GM21515 (cell line): ENCODE measurements around the gene RIMBP2.
"Not testable (repeated sequence)": the region's sequence is repeated elsewhere in the genome, so short reads cannot be mapped to it uniquely, and the experiment has no call there.

Experiments
- ATAC-seq: cut with Tn5 transposase; IDR thresholded peaks from one replicate; pipeline ENCODE4 v1.9.1; 2021; ENCODE audit not compliant: unreplicated experiment

RIMBP2 gene

DNA sequence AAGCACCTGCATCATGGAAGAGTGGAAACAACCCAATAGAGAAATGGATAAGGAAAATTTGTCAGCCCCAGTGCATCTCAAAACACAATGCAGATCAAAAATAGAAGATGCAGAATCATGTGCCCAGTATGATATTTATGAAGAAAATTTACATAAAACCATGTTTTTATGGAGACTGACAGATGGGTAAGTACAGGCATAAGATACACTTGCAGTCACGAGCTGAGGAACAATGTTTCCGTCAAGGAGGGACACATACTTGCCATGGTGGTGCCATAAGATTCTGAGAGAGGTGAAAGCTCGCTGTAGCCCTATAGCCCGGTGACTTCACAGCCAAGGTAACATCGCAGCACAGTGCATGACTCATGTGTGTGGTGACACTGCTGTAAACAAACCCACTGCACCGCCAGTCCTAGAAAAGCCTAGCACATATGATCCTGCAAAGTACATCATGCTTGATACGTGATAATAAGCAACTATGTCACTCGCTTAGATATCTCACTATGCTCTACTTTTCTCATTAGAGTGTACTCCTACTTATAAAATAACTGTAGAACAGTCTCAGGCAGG, 112.6 kb downstream of the RIMBP2 start:
- ATAC-seq, result no peak

DNA sequence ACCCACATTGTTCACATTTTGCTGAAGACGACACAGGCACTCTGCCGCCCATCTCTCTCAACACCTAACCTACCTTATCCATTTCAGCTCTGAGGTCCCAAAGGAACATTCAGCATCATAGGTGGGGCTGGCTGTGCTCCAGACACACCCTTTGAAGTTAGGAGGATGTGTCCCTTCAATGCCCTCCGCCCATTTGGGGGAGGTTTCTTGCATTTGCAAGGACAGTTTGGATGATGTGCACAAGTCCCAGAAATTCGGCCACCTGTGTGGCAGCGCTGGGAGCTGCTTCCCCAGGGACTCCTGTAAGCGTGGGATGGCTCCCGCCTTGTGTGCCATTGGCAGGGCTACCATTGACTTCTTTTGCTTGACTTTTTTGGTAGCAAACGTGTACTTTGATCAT, 113.8 kb downstream of the RIMBP2 start:
- no peak for ATAC-seq

DNA sequence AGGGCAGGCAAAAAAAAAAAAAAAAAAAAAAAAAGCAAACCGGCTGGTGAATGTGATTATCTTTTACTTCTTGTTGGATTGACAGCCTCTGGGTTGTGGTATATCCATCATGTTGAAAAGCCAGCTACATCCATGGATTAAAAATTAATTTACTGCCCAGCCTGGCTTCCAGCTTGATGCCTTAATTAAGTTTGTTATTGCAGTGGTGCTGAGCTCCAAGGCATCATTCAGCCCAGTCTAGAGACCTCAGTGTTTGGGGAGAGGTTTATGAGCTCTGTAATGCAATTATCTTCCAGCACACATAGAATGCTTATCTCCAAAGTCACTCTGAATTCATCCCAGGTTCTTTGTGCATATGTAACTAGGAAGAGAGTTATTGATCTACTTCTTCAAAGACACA, 114.8 kb downstream of the RIMBP2 start:
- ATAC-seq, result no peak

DNA sequence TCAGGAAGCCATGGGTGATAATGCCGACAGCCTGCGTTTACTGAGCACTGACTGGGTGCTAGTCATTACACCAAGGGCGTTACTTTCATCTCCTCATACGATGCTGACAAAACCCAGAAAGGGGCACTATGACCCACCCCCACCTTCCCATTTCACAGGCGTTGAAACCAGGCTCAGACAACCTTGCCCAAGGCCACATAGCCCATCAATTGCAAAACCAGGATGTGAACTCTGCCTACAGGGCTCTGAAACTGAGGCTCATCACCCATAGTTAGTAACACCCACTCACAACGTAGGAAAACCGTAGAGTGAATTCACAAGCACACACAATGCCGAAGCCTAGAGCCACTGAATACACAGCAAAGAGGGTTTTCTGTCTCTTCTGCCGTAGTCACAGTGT, 119.9 kb downstream of the RIMBP2 start:
- ATAC-seq, result no peak

GRCh38 chr12:130595566-130595965, 120.5 kb downstream of the RIMBP2 start:
- no peak for ATAC-seq

DNA sequence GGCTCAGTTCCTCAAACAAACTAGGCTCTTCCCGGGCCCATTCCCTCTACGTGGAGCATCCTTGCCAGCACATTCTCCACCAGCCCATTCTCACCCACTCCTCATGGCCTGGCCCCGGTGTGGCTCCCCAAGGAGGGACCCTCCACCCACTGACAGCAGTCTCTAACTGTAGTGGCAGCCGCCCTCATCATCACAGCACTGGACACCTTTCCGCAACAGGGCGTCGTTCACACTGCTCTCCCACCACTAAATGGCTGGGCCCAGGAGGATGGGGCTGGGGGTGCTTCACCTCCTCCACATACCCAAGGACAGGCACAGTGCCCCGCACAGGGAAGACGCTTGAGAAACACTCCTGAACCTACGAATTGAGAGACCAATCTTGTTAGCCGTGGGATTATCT, 123.0 kb downstream of the RIMBP2 start:
- no peak for ATAC-seq

GRCh38 chr12:130592641-130593040, 123.5 kb downstream of the RIMBP2 start:
- no peak for ATAC-seq

DNA sequence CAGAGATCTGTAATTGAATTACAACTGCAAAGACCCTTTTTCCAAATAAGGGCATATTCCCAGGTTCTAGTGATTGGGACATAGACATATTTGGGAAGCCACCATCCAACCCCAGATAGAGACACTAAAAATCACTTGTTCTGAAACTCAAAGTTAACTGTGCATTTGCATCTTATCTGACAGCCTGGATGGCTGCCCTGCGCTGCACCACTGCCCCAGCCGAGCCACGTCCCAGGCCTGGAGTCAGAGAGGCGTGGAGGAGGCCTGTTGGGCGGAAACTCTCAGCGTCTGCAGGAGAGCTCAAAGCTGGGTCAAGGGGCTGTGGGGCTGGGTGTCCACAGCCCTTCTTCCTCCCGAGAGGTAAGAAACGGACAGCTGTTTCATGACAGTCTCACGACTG, 124.4 kb downstream of the RIMBP2 start:
- no peak for ATAC-seq

DNA sequence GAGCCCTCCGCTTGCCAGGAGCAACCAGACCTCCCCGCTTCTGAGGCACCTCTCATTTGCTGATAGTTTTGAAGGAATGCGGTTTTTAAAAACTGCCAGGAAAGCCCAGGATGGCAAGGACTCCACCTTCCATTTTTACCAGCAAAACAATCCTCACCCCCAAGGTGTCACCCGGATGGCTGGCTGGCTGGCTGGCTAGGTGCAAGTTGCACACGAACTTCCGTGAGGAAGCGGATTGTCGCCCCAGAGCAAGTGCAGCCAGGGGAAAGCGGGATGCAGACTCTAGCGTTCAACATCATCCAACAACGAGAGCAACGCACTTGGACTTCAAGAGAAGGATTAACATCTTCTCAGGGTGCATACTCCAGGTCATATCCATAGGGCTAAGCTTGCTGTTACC, 125.4 kb downstream of the RIMBP2 start:
- ATAC-seq, result no peak

DNA sequence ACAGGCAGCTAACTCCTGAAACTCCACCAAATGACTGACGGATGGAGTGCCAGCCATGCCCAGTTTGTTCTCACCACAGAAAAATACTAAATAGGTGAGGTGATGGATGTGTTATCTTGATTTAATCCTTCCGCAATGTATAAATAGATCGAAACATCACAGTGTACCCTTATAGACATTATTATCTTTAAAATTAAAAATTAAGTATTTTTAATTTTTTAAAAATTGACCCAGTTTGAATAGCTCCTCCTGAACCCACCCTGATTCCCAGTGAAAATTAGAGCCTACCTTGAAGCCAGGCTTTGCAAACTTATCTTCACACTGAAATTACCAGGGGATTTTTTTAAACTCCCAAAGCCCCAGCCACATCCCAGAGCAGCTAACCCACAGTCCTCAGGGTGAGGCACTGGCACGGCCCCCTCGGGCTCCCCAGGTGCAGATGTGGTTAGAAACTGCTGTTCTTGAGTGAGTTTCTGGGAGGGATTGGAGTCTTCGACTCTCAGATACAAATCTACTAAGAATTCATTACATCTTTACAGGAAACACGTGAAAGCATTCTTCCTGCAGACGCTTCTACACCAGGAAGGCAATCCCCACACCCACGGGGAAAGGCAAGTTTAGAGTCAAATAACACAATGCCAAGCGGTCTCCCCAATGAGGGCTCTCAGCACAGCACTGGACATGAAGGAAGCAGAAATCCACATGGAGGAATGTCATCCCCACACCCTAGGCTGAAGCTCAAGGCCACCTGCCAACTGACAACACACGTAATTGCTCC, 126.4 kb downstream of the RIMBP2 start:
- no peak for ATAC-seq

- no peak for ATAC-seq
These were observed 127.2 kb downstream of the RIMBP2 start for GRCh38 chr12:130588696-130589539.

- ATAC-seq, result no peak
These were observed 128.1 kb downstream of the RIMBP2 start for GRCh38 chr12:130587966-130588365.

DNA sequence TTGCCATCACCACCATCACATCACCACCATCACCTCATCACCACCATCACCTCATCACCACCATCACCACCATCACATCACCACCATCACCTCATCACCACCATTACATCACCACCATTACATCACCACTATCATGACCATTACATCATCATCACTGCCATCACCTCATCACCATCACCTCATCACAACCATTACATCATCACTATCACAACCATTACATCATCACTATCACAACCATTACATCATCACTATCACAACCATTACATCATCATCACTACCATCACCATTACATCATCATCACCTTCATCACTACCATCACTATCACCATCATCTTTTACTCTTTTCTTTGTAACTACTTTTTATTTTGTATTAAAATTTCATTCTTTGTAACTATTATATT, 131.6 kb downstream of the RIMBP2 start:
- not testable (repeated sequence) for ATAC-seq

DNA sequence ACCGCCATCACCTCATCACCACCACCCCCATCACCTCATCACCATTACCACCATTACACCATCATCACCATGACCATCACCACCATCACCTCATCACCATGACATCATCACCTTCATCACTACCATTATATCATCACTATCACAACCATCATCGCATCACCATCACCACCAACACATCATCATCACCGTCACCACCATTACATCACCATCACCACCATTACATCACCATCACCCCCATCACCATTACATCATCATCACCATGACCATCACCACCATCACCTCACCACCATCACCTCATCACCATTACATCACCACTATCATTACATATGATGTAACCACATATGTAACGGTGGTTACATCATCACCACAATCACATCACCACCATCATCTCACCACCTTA, 132.3 kb downstream of the RIMBP2 start:
- ATAC-seq, result no peak

- no peak for ATAC-seq
These were observed 132.8 kb downstream of the RIMBP2 start for GRCh38 chr12:130583317-130583716.

DNA sequence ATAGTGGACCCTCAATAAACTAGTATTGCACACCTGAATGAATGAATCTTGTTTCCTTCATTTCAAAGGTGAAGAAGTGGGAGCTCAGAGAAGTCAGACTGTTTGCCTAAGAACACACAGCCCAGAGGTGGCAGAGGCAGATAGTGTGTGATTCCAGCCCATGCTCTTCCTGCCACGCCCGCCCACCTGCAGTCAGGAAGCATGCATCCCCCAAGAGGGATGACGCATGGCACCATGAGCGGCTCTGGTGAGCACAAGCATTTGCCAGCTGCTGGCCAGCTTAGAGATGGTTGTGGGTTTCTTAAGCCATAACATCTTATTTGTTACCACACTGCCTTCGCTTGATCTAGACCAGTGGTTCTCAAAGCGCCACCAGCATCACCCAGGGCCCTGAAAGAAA, 133.8 kb downstream of the RIMBP2 start:
- no peak for ATAC-seq

DNA sequence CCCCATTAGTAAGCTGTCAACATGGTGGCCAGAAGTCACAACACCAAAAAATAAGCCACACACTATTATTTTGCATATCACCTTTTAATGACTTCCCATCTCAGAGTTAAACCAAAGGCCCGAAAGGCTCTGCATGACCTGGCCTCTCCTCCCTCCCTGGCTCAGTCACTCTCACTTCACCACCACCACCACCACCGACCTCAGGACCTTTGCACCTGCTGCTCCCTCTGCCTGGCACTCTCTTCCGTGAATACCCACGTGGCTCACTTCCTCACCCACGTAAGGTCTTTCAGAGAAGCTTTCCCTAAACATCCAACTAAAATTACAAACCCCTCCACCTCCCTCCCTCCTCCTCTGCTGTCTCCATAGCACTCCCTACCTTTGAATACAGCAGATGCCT, 134.3 kb downstream of the RIMBP2 start:
- no peak for ATAC-seq

GRCh38 chr12:130579231-130579630, 136.9 kb downstream of the RIMBP2 start:
- no peak for ATAC-seq

- no peak for ATAC-seq
These were observed 138.7 kb downstream of the RIMBP2 start for GRCh38 chr12:130577351-130577750.

DNA sequence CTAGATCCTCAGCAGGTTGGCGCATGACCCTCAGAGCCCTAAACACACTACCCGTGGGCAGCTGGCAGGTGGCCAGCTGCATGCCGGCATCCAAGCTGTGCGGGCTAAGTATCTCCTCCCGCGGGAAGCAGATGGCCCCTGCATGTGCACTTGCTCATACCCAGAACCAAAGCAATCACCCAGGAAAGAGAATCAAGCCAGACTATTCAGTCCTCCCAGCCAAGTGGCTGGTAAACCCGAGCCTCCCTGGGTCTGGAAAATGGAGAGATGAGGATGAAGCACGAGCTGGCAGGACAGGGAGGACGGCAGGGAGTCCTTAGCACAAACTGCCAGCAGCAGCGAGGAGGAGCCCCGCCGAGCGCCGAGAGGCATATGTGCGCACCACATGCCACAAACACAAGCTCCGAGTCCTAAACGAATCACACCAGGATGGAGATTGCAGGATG, 139.7 kb downstream of the RIMBP2 start:
- ATAC-seq, result no peak

DNA sequence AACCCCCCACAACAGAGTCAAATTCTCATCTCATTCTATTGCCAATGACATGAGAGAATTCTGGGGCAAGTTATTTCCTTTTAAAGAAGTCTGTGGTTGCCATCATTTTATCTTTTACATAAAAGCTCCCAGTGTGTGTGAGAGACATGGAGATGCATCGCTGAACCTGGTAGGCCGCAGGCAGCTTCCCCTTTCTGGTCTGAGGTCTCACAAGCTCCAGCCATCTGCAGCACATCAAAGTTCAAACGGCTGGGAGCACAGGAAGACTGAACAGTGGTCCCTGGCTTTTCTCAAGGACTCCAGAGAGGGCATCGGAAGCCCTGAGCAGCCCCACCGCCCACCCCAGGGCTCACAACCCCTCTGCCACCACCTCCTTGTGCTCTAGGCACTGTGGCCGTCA, 141.7 kb downstream of the RIMBP2 start:
- ATAC-seq, result no peak

DNA sequence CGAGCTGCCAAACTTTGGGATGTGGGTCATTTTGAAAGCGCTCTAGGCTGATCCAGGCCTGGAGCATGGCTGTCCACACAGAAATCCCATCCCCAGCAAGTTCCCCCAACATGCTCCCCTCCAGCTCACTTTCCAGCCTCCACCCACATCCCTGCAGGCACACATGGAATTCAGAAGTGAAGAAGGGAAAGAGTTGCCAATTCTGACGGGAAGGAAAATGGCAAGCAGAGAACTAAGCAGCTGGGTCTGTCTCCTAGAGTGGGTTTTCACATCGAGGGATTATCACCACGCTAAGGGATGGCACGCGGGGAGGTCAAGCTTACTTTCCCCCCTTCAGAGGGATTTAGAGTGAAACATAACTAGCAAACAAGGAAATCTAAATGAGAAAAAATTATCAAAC, 142.3 kb downstream of the RIMBP2 start:
- no peak for ATAC-seq
